Gastroesophageal sphincter (tissue), 3 donors: ENCODE results near the gene GPT2.

ENCODE experiments used
- EP300 ChIP-seq: sonication (generic); formaldehyde crosslinking; IDR thresholded peaks from one replicate; pipeline ENCODE4 v1.6.1; 2017; ENCODE audit warnings: antibody characterized with exemption, mild to moderate bottlenecking
- POLR2A ChIP-seq, 2 donors: fragments of 450-650 bp; IDR thresholded peaks; one replicate each; pipeline ENCODE4 v1.6.1; 2017; ENCODE audit warnings: antibody characterized with exemption in 2 of 2, mild to moderate bottlenecking in 2 of 2, moderate library complexity in 1 of 2
- POLR2AphosphoS5 ChIP-seq: sonication (generic); formaldehyde crosslinking; IDR thresholded peaks from one replicate; pipeline ENCODE4 v1.6.1; 2017; ENCODE audit warnings: antibody characterized with exemption
- TF ChIP-seq, protein P1 (sequence below), 4 experiments: fragments of 200-600 bp in 2 of 4; fragments of 450-650 bp in 2 of 4; sonication (generic) in 1 of 4; IDR thresholded peaks; one replicate each; pipeline ENCODE4 v1.5.1; 2017 to 2019; ENCODE audit warnings: antibody characterized with exemption in 4 of 4, mild to moderate bottlenecking in 2 of 4, moderate library complexity in 2 of 4

DNA sequence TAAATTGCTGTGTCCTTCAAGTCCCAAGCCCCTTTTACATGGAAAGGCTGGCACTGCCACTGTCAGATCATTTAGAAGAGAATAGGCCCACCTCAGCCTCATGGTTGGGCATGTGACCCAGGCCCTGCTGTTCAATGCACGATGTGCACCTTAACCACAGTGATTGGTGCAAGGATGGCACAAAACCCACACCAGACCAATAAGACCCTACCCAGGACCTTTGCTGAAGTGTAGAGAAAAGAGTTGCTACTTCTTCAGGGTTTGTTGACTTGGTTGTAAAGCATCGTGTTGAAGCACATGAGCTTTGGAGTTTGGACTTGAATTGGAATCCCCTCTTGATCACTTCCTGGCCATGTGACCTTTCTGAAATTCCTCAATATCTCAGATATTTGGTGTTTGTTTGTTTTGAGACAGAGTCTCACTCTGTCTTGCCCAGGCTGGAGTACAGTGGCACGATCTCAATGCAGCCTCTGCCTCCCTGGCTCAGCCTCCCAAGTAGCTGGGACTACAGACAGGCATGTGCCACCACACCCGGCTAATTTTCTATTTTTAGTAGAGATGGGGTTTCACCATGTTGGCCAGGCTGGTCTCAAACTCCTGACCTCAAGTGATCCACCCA, 64.5 kb downstream of the GPT2 start:
- TF ChIP-seq EP300 (no peak), POLR2A (IDR thresholded peaks at IDR 0.05) (no peak), POLR2AphosphoS5 (no peak)
- TF ChIP-seq, protein P1, sequence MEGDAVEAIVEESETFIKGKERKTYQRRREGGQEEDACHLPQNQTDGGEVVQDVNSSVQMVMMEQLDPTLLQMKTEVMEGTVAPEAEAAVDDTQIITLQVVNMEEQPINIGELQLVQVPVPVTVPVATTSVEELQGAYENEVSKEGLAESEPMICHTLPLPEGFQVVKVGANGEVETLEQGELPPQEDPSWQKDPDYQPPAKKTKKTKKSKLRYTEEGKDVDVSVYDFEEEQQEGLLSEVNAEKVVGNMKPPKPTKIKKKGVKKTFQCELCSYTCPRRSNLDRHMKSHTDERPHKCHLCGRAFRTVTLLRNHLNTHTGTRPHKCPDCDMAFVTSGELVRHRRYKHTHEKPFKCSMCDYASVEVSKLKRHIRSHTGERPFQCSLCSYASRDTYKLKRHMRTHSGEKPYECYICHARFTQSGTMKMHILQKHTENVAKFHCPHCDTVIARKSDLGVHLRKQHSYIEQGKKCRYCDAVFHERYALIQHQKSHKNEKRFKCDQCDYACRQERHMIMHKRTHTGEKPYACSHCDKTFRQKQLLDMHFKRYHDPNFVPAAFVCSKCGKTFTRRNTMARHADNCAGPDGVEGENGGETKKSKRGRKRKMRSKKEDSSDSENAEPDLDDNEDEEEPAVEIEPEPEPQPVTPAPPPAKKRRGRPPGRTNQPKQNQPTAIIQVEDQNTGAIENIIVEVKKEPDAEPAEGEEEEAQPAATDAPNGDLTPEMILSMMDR (IDR thresholded peaks at IDR 0.05) = no peak
